Eye (tissue), 1 donor: Measurements from ENCODE around the gene CPA5.

ENCODE experiments used
- DNase-seq: peaks from one replicate; pipeline ENCODE4 v3.0.0-alpha.2; 2015

CPA5 gene

DNA sequence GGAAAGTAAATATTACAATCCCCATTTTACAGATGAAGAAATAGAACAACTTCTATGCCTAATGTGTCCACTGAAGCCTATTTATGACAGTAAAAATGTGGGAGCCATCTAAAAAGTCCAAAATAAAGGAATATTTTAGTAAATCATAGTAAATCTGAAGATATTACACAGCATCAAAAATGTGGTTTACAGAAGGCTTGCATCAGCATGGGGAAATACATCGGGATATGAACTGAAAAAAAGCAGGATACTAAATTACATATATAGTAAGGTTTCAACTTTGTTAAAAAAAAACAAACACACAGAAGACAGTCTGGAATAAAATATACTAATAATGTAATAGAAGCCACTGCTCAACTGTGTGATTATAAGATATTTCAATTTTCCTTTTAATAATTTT lies 56.5 kb downstream of the CPA5 start:
- no peak for DNase-seq

- DNase-seq = no peak
Measured at GRCh38 chr7:130401578-130401977, 57.0 kb downstream of the CPA5 start.

DNA sequence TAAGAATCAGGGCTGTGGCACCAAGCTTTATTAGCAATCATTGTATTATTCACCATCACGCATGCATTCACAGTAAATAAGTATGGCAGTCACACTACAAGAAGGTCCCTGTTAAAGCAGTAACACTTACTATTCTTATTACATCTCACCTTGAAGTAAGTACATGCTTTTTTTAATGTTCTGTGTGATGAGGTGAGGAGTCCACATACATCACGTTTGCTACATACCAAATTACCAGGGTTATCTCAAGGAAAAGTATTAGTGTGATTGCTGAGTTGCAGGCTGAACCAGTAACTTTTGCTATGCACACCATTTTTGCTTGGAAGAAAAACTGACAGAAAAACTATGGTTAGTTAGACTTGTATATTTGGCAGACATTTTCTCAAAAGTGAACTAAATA lies 60.4 kb downstream of the CPA5 start:
- no peak for DNase-seq

DNA sequence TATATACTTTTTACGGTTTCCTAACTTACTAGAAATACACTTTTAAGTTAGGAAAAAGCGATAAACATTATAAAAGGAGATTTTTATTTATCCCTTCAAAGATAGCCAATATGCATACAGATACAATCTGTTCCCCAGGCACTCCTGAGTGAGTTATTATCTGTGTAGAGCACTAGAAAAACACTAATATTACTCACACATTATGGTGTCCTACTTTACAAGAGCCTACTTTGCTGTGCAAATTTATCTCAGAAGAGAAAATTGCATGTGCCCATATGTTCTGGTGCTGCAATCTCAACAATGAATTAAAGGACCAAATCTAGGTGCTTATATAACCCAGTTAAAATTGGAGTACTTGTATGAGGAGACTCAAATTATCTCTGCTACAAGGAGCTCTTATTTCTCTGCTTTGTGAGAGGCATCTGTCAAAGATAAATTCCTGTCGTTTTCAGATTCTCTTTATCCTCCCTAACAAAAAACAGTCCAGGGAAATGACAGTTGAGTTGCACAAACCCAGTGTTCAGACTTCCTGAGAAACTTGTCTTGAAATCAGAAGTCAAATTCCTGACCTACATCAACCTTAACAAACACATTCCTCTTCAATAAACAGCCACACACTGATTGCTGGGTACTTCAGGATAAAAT lies 64.6 kb downstream of the CPA5 start:
- DNase-seq = no peak

- DNase-seq = no peak
Measured at GRCh38 chr7:130409712-130410072, 65.1 kb downstream of the CPA5 start.

GRCh38 chr7:130410868-130411541 lies 66.4 kb downstream of the CPA5 start:
- no peak for DNase-seq

GRCh38 chr7:130413201-130413600 lies 68.6 kb downstream of the CPA5 start:
- DNase-seq = no peak

- no peak for DNase-seq
Measured at GRCh38 chr7:130415006-130415405, 70.4 kb downstream of the CPA5 start.

GRCh38 chr7:130417213-130417612 lies 72.6 kb downstream of the CPA5 start:
- no peak for DNase-seq

GRCh38 chr7:130418306-130418705 lies 73.7 kb downstream of the CPA5 start:
- no peak for DNase-seq
